Effector memory CD8-positive, alpha-beta T cell (primary cell): Measurements from ENCODE around the gene EEFSEC.

ENCODE experiments used
- ATAC-seq: fragments of 150-1000 bp; cut with Tn5 transposase; replicated peaks from 2 replicates; pipeline ENCODE4 v1.10.0; 2021; ENCODE audit warnings: mild to moderate bottlenecking, moderate library complexity
- DNase-seq, 3 experiments: peaks; one replicate each; pipeline ENCODE4 v3.0.0; 2021
- H3K27ac Mint-ChIP-seq, 2 donors: one replicate each; pipeline ENCODE4 v1.8.0; 2022; ENCODE audit warnings: mild to moderate bottlenecking in 2 of 2, mixed read lengths in 2 of 2, moderate library complexity in 2 of 2
- H3K27me3 Mint-ChIP-seq, 2 donors: one replicate each; pipeline ENCODE4 v1.8.0; 2022; ENCODE audit warnings: mixed read lengths in 2 of 2
- H3K36me3 Mint-ChIP-seq: one replicate; pipeline ENCODE4 v1.8.0; 2022; ENCODE audit warnings: mild to moderate bottlenecking, moderate library complexity, mixed read lengths; ENCODE audit not compliant: insufficient read depth
- H3K4me1 Mint-ChIP-seq, 2 donors: one replicate each; pipeline ENCODE4 v1.8.0; 2022; ENCODE audit warnings: low read depth in 2 of 2, mixed read lengths in 2 of 2
- H3K4me3 Mint-ChIP-seq, 2 donors: one replicate each; pipeline ENCODE4 v1.8.0; 2022; ENCODE audit warnings: mild to moderate bottlenecking in 2 of 2, mixed read lengths in 2 of 2, moderate library complexity in 2 of 2
- H3K9me3 Mint-ChIP-seq, 2 donors: one replicate each; pipeline ENCODE4 v1.8.0; 2022; ENCODE audit warnings: mixed read lengths in 2 of 2

Gene EEFSEC

DNA sequence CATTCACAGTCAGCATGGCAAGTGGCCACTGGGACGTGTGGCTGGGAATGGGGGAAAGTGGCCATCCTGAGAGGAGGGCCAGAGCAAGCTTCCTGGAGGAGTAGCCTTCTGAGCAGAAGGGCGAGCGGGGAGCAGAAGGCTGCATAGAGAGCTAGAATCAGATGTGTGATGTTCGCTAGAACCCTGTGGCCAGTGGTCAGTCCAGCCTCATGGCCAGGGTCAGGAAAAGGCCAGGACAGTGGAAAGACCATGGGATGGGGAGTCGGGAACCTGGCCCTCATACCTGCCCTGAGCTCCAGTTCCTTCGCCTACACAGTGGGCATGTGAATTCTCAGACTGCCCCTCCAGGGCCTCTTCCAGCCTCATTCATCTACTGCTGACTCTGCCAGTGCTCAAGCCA, 211.0 kb downstream of the EEFSEC start:
- H3K36me3 Mint-ChIP-seq: peaks cover 3% of the 10 kb centered on the region
- no peaks in the 10 kb centered on the region for H3K27me3 Mint-ChIP-seq
- ATAC-seq (no peak), DNase-seq (no peak)
- H3K27ac Mint-ChIP-seq: no peak overlapping the region
- H3K4me1 Mint-ChIP-seq: peaks cover 5 to 10% of the 10 kb centered on the region in 2 donors
- no peak overlapping the region for H3K4me3 Mint-ChIP-seq
- H3K9me3 Mint-ChIP-seq: no peaks in the 10 kb centered on the region

GRCh38 chr3:128364808-128365360, 211.6 kb downstream of the EEFSEC start:
- peak overlapping the region in 1 of 2 donors; percentile 38 for H3K27ac Mint-ChIP-seq
- peaks cover 9 to 10% of the 10 kb centered on the region in 2 donors for H3K4me1 Mint-ChIP-seq
- DNase-seq: no peak
- no peaks in the 10 kb centered on the region for H3K9me3 Mint-ChIP-seq
- H3K27me3 Mint-ChIP-seq: no peaks in the 10 kb centered on the region
- no peak overlapping the region for H3K4me3 Mint-ChIP-seq
- ATAC-seq: no peak
- H3K36me3 Mint-ChIP-seq: peaks cover 3% of the 10 kb centered on the region

GRCh38 chr3:128366136-128366535, 212.9 kb downstream of the EEFSEC start:
- DNase-seq (no peak), ATAC-seq (no peak)
- H3K27ac Mint-ChIP-seq: peak overlapping the region in 1 of 2 donors; percentile 38
- no peak overlapping the region for H3K4me3 Mint-ChIP-seq
- peaks cover 10 to 11% of the 10 kb centered on the region in 2 donors for H3K4me1 Mint-ChIP-seq
- no peaks in the 10 kb centered on the region for H3K27me3 Mint-ChIP-seq
- H3K36me3 Mint-ChIP-seq: peaks cover 6% of the 10 kb centered on the region
- no peaks in the 10 kb centered on the region for H3K9me3 Mint-ChIP-seq

DNA sequence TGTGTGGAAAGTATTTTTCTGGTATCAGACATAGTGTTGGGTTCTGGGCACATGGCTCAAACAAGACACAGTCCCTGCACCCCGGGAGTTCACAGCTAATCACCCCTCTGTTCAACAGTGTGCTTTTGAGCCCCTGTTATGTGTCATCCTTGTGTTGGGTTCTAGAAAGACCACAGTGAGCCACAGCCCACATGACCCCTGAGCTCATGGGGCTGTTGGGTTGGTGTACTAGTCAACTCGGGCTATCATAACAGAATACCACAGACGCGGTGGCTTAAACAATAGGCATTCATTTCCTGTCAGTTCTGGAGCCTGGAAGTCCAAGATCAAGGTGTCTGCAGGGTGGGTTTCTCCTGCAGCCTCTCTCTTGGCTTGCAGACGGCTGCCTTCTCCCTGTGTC, 213.4 kb downstream of the EEFSEC start:
- Mint-ChIP-seq H3K27ac (no peak overlapping the region), H3K27me3 (no peaks in the 10 kb centered on the region), H3K4me1 (peaks cover 10 to 16% of the 10 kb centered on the region in 2 donors), H3K4me3 (no peak overlapping the region), H3K36me3 (peaks cover 6% of the 10 kb centered on the region), H3K9me3 (no peaks in the 10 kb centered on the region)
- ATAC-seq (no peak), DNase-seq (no peak)

GRCh38 chr3:128367221-128367620, 213.9 kb downstream of the EEFSEC start:
- no peaks in the 10 kb centered on the region for H3K9me3 Mint-ChIP-seq
- peaks cover 10 to 17% of the 10 kb centered on the region in 2 donors for H3K4me1 Mint-ChIP-seq
- peaks cover 6% of the 10 kb centered on the region for H3K36me3 Mint-ChIP-seq
- H3K27me3 Mint-ChIP-seq: no peaks in the 10 kb centered on the region
- no peak for DNase-seq
- H3K4me3 Mint-ChIP-seq: no peak overlapping the region
- no peak for ATAC-seq
- no peak overlapping the region for H3K27ac Mint-ChIP-seq

- DNase-seq (no peak), ATAC-seq (no peak)
- Mint-ChIP-seq H3K27ac (peak overlapping the region in 1 of 2 donors; percentile 59), H3K4me3 (no peak overlapping the region), H3K27me3 (no peaks in the 10 kb centered on the region), H3K36me3 (peaks cover 6% of the 10 kb centered on the region), H3K9me3 (no peaks in the 10 kb centered on the region), H3K4me1 (peaks cover 13 to 22% of the 10 kb centered on the region in 2 donors)
Measured at GRCh38 chr3:128367761-128368160, 214.5 kb downstream of the EEFSEC start.

- H3K36me3 Mint-ChIP-seq: peaks cover 6% of the 10 kb centered on the region
- no peak overlapping the region for H3K27ac Mint-ChIP-seq
- DNase-seq (no peak), ATAC-seq (no peak)
- no peaks in the 10 kb centered on the region for H3K27me3 Mint-ChIP-seq
- no peak overlapping the region for H3K4me3 Mint-ChIP-seq
- peaks cover 14 to 24% of the 10 kb centered on the region in 2 donors for H3K4me1 Mint-ChIP-seq
- no peaks in the 10 kb centered on the region for H3K9me3 Mint-ChIP-seq
Measured at GRCh38 chr3:128368626-128369025, 215.3 kb downstream of the EEFSEC start.

DNA sequence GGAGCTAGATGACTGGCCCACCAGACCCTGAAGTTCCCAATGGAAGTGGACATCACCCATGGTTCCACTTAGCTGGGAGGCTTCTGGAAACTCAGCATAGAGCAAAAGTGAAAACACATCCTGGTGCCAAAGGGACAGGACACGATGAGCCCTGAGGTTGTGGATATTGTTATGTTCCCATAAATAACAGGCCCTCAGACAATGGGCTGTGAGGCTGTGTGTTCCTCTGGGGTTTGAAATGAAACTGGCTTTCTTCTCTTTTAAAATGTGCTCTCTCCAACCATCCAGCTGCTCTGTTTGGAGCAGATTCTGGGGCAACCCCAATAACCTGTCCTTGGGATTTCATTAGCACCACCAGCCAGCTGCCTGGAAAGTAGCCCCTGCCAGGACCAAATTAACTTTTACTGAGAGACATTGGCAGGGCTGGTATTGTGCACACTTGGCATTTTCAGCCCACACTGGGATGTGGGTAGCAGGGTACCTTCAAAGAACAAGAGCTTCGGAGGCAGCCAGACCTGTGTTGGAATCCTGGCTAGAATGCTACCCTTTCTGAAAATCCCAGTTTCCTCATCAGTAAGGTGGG, 215.9 kb downstream of the EEFSEC start:
- peak overlapping the region in 1 of 2 donors; percentile 65 for H3K27ac Mint-ChIP-seq
- peaks cover 14 to 24% of the 10 kb centered on the region in 2 donors for H3K4me1 Mint-ChIP-seq
- DNase-seq: no peak
- no peaks in the 10 kb centered on the region for H3K27me3 Mint-ChIP-seq
- no peak for ATAC-seq
- peaks cover 6% of the 10 kb centered on the region for H3K36me3 Mint-ChIP-seq
- H3K4me3 Mint-ChIP-seq: no peak overlapping the region
- H3K9me3 Mint-ChIP-seq: no peaks in the 10 kb centered on the region

GRCh38 chr3:128369881-128370642, 216.8 kb downstream of the EEFSEC start:
- Mint-ChIP-seq H3K36me3 (peaks cover 6% of the 10 kb centered on the region), H3K4me1 (peaks cover 14 to 24% of the 10 kb centered on the region in 2 donors), H3K27ac (peak overlapping the region in 1 of 2 donors; percentile 65), H3K4me3 (no peak overlapping the region), H3K9me3 (no peaks in the 10 kb centered on the region), H3K27me3 (no peaks in the 10 kb centered on the region)
- DNase-seq (no peak), ATAC-seq (no peak)

DNA sequence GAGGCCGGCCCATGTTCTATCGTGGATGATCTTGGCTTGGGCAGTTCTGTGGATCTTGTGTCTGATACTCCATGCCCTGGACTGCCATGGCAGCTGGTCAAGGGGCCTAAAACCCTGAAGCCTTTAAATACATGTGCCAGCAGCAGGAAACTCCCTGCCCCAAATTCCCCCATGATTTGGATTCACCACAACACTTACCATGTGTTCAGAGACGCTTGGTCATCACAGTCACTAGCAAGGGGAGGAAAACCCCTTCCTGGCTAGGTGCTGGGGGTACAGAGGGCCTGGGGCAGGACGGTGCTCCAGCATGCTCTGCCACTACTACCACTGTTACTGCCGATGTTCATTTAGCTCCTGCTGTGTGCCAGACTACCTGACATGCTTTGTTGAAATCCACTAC, 219.0 kb downstream of the EEFSEC start:
- peaks cover 3% of the 10 kb centered on the region for H3K36me3 Mint-ChIP-seq
- H3K27me3 Mint-ChIP-seq: no peaks in the 10 kb centered on the region
- no peak overlapping the region for H3K27ac Mint-ChIP-seq
- DNase-seq: no peak
- H3K4me1 Mint-ChIP-seq: peaks cover 8 to 19% of the 10 kb centered on the region in 2 donors
- ATAC-seq: no peak
- H3K4me3 Mint-ChIP-seq: no peak overlapping the region
- H3K9me3 Mint-ChIP-seq: no peaks in the 10 kb centered on the region

GRCh38 chr3:128372707-128373533, 219.6 kb downstream of the EEFSEC start:
- H3K36me3 Mint-ChIP-seq: peaks cover 3% of the 10 kb centered on the region
- ATAC-seq: no peak
- peak overlapping the region in 1 of 2 donors; percentile 9 for H3K4me3 Mint-ChIP-seq
- no peak for DNase-seq
- no peak overlapping the region for H3K27ac Mint-ChIP-seq
- H3K4me1 Mint-ChIP-seq: peaks cover 8 to 19% of the 10 kb centered on the region in 2 donors
- H3K9me3 Mint-ChIP-seq: no peaks in the 10 kb centered on the region
- H3K27me3 Mint-ChIP-seq: no peaks in the 10 kb centered on the region

DNA sequence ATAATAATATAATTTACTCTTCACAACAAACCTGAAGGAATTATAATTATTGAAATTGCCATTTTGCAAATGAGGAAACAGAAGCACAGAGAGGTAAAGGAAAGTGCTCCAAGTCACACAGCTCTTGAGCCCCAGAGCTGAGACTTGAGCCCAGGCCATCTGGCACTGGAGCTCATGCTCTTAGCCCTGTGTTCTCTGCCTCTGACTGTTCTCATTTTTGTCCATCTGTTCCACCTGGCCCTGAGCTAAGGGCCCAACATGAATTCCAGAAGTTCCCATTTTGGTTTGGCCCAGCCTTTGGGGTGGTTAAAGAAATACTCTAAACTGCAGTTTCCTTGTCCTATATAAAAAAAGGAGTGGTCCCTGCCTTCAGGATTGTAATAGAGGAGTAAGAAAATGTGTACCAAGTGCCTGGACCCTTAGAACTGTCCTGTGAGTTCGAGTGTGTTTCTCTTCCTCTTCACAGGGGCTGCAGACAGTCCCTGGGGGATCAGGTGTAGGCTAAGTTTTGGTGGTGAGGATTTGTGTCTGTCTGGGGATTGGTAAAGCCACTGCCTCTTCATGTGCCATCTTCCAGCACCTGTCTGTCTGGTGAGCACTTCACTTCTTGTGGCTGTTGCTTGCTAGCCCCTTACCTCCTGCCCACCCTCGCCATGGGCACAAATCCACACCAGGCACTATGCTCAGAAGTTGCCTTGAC, 221.6 kb downstream of the EEFSEC start:
- DNase-seq (no peak), ATAC-seq (no peak)
- peaks cover 8 to 23% of the 10 kb centered on the region in 2 donors for H3K4me1 Mint-ChIP-seq
- H3K9me3 Mint-ChIP-seq: no peaks in the 10 kb centered on the region
- no peak overlapping the region for H3K4me3 Mint-ChIP-seq
- H3K27me3 Mint-ChIP-seq: no peaks in the 10 kb centered on the region
- H3K36me3 Mint-ChIP-seq: peaks cover 3% of the 10 kb centered on the region
- no peak overlapping the region for H3K27ac Mint-ChIP-seq

GRCh38 chr3:128376516-128376915, 223.2 kb downstream of the EEFSEC start:
- no peaks in the 10 kb centered on the region for H3K36me3 Mint-ChIP-seq
- H3K4me3 Mint-ChIP-seq: no peak overlapping the region
- ATAC-seq: no peak
- no peak for DNase-seq
- H3K27me3 Mint-ChIP-seq: no peaks in the 10 kb centered on the region
- peaks cover 9 to 22% of the 10 kb centered on the region in 2 donors for H3K4me1 Mint-ChIP-seq
- no peaks in the 10 kb centered on the region for H3K9me3 Mint-ChIP-seq
- no peak overlapping the region for H3K27ac Mint-ChIP-seq
